ENCODE measurements around the gene CHSY3.

The CHSY3 gene

DNA sequence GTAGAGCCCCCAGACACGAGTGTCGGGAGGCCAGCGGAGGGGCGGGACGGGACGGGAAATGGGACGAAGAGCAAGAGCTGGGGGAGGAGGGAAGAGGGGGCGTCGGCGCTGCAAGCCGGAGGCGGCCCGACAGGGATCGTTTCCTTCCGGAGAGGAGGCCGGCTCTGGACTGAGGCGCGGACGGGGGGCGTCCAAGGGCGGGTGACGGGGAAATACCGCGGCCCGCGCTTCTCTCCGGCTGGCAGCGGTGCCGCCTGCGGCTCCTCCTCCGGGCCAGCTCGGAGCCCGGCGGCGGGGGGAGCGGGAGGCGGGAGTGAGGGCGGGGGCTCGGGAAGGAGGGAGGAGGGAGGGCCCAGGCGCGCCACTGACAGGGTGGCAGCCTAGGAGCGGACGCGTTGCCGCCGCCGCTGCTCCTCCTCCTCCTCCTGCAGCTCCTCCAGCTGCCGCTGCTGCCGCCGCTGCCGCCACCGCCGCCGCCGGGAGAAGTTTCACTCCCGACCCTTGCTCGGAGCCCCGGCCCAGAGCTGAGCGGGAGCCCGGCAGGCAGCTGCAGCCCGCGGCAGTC, at the start of gene CHSY3:
Gene CHSY3, plus strand, starts transcription at position 364 of the 565 bp plus-strand sequence.
- peaks cover 58% of the 10 kb centered on the region for H3K27me3 ChIP-seq (ENCODE audit: low read depth)
- peak within 1 kb of the TSS; percentile 30 for H3K4me3 ChIP-seq
- no peaks in the 10 kb centered on the region for H3K4me1 ChIP-seq
- peak; percentile 55 to 77 for DNase-seq (ENCODE audit: low spot score in 2 of 2)
- H3K9me3 ChIP-seq, result no peaks in the 10 kb centered on the region
- H3K36me3 ChIP-seq (replicated peaks), result no peaks in the 10 kb centered on the region
- in situ Hi-C loops (cut with MboI; ENCODE audit: low sequenced_read_pairs), result no loop called here

DNA sequence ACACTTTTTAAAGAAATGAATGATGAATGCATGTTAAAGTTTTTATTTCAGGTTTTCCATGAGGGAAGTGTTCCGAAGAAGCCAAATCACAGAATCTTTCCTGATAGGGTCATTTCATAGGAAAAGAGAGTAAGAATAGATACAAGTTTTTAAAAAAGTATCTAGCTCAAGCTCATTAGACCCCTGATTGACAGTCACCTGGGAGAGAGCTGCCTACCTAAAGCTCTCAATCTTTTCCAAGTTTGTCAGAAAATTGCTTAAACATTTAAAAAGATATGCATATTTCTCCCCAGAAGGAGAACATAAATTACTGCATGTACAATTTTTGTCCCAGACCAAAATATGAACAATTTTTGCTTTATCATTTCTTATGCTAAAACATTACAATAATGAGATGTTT, 47.9 kb upstream of the CHSY3 start:
- no peak for DNase-seq (ENCODE audit: low spot score in 2 of 2)
- Histone ChIP-seq H3K27me3 (ENCODE audit: low read depth) (no peaks in the 10 kb centered on the region), H3K36me3 (replicated peaks) (no peaks in the 10 kb centered on the region), H3K9me3 (no peaks in the 10 kb centered on the region), H3K4me1 (no peaks in the 10 kb centered on the region), H3K4me3 (no peak overlapping the region)
- in situ Hi-C loops (cut with MboI; ENCODE audit: low sequenced_read_pairs), result no loop called here

DNA sequence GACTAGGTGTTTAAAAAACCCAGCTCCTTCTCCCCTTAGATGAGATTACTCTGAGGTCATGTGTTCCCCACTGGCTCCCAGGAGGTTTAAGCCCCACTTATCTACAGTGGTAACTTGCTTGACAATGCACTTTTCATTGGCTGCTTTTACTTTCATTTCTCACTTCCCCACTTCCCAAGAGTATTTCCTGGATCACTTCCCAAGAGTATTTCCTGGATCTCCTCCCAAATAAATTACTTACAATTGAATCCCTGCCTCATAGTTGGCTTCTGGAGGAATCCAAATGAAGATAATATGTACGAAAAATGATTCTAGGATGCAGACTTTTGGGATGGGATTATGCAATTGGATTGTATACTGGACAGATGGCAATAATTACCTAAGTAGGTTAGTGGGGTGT, 47.1 kb upstream of the CHSY3 start:
- no peak overlapping the region for H3K4me3 ChIP-seq
- no peaks in the 10 kb centered on the region for H3K27me3 ChIP-seq (ENCODE audit: low read depth)
- in situ Hi-C loops (cut with MboI; ENCODE audit: low sequenced_read_pairs), result no loop called here
- no peaks in the 10 kb centered on the region for H3K4me1 ChIP-seq
- H3K36me3 ChIP-seq (replicated peaks), result no peaks in the 10 kb centered on the region
- no peaks in the 10 kb centered on the region for H3K9me3 ChIP-seq
- no peak for DNase-seq (ENCODE audit: low spot score in 2 of 2)

DNA sequence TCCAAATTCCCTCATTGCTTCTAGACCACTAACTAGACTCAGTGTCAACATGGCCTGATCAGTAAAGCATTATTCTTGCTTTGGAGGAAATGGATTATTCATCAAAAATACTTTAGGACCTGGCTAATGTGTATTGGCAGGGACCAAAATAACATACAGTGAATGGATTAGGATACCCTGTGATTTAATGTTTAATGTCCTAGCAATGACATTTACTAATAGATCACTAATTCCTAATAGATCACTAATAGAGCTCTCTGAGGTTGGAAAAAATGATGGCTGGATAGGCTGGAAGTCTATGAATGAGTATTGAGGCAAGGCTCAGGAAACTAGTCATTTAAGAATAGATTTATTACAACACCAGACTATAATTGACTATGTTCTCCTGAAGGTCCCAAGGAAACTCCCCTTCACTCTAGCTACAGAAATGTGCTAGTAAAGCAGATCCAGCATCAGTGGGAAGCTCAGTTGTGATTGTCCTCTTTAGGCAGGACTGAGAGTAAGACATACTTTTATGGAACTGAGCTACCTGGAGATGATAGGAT, 46.1 kb upstream of the CHSY3 start:
- DNase-seq (ENCODE audit: low spot score in 2 of 2), result no peak
- in situ Hi-C loops (cut with MboI; ENCODE audit: low sequenced_read_pairs), result no loop called here
- Histone ChIP-seq H3K27me3 (ENCODE audit: low read depth) (no peaks in the 10 kb centered on the region), H3K4me3 (no peak overlapping the region), H3K4me1 (no peaks in the 10 kb centered on the region), H3K9me3 (no peaks in the 10 kb centered on the region), H3K36me3 (replicated peaks) (no peaks in the 10 kb centered on the region)

DNA sequence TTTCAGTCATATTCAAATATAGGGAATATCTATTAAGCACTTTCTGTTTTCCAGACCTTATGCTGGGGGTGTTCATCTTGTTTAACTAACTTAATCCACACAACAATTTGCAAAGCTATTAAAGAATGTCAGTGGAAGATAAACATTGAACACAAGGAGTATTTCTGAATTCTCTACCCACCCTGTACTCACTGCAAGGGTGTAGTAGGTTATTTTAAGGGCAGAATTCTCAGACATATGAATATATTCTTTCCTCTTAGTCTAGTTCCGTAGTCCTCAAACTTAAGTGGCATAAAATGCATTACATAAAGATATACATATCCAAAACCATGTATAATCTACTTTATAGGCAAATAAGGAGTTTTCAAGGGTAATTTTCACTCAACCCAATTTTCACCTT, 19.9 kb upstream of the CHSY3 start:
- Histone ChIP-seq H3K36me3 (replicated peaks) (no peaks in the 10 kb centered on the region), H3K27me3 (ENCODE audit: low read depth) (0 out of 2 replicates have a peak, but pooled peaks cover 2% of the 10 kb centered on the region), H3K9me3 (no peaks in the 10 kb centered on the region), H3K4me3 (no peak overlapping the region), H3K4me1 (no peaks in the 10 kb centered on the region)
- no peak for DNase-seq (ENCODE audit: low spot score in 2 of 2)
- in situ Hi-C loops (cut with MboI; ENCODE audit: low sequenced_read_pairs), result no loop called here

DNA sequence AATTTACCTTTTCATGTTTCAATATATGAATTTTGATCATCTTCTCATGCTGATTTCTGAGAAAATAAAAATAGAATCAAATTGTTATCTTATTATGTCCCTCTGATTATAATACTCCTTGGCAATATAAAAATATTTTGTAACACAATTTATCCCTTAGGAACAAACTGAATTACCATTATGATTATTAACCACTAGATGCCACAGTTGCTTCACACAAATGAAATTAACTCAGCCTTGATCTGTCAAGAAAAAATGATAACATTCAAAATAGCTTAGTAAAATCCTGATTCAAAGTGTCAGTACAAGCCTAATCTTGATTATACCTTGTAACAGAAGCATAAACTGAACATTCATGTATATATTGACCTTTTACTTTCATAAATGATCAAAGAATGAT, 4.8 kb upstream of the CHSY3 start:
- in situ Hi-C loops (cut with MboI; ENCODE audit: low sequenced_read_pairs), result no loop called here
- H3K27me3 ChIP-seq (ENCODE audit: low read depth), result peaks cover 21% of the 10 kb centered on the region
- H3K9me3 ChIP-seq, result no peaks in the 10 kb centered on the region
- no peaks in the 10 kb centered on the region for H3K4me1 ChIP-seq
- no peaks in the 10 kb centered on the region for H3K36me3 ChIP-seq (replicated peaks)
- no peak for DNase-seq (ENCODE audit: low spot score in 2 of 2)
- no peak overlapping the region for H3K4me3 ChIP-seq

DNA sequence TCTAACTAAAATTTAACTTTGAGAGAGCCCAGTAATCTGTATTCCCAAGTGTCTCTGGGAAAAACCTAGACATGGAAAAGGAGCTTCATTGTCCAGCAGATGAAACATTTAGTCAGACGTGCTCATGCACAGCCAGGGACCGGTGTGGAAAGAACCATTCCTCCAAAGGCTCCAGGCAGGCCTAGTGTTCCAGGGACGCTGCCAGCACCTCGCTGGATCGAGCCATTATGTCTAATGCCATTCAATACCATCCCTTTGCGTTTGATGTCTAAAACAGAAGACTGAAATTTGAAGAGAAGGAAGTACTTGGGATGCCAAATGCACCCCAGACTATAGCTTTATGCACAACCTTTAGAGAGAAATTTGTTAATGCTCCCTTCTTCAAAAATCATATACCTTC, 1.4 kb upstream of the CHSY3 start:
- in situ Hi-C loops (cut with MboI; ENCODE audit: low sequenced_read_pairs), result no loop called here
- Histone ChIP-seq H3K36me3 (replicated peaks) (no peaks in the 10 kb centered on the region), H3K27me3 (ENCODE audit: low read depth) (peaks cover 51% of the 10 kb centered on the region), H3K4me3 (no peak overlapping the region), H3K4me1 (no peaks in the 10 kb centered on the region), H3K9me3 (no peaks in the 10 kb centered on the region)
- DNase-seq (ENCODE audit: low spot score in 2 of 2), result no peak

DNA sequence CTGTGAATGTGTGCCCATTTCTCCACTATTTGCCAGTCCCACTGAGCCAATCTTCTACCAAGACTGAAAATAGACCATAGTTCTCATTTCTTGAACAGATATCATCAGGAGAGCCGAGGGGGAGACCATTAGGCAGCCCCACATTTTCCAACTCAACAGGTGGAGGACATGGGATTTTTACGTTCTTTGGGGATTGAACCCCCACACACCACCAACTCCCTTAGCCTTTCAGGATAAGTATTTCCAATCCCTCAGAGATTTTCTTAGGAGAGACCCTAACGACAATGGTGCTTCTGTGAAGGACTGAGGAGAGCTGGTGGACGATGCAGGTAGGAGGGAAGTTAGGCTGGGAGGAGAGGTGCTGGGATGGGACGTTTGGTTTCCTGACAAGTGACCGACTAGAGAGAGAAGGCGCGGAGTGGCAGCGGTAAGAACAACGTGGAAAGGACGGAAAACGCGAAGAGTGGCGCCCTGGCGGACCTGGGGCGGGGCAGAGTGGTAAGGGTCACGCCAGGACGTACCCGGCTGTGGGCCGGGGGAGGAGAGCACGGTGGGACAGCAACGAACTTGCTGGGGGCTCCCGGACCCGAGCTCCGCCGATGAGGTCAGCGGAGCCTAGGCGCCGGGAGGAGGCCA, 681 bp upstream of the CHSY3 start:
- no peak for DNase-seq (ENCODE audit: low spot score in 2 of 2)
- peaks cover 58% of the 10 kb centered on the region for H3K27me3 ChIP-seq (ENCODE audit: low read depth)
- in situ Hi-C loops (cut with MboI; ENCODE audit: low sequenced_read_pairs), result no loop called here

DNA sequence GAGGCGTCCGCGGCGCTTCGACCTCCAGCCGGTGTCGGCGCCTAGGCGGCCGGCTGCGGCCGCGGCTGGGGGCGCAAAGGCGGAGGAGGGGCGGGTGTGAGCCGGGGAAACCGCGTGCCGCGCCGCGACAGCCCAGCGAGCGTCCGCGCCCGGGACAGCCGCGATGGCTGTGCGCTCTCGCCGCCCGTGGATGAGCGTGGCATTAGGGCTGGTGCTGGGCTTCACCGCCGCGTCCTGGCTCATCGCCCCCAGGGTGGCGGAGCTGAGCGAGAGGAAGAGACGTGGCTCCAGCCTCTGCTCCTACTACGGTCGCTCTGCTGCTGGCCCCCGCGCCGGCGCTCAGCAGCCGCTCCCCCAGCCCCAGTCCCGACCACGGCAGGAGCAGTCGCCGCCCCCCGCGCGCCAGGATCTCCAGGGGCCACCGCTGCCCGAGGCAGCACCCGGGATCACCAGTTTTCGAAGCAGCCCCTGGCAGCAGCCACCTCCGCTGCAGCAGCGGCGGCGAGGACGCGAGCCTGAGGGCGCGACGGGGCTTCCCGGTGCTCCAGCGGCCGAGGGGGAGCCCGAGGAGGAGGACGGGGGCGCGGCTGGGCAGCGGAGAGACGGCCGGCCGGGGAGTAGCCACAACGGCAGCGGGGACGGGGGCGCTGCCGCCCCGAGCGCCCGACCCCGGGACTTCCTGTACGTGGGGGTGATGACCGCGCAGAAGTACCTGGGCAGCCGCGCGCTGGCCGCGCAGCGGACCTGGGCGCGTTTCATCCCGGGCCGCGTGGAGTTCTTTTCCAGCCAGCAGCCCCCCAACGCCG, 605 bp downstream of the CHSY3 start:
- peak overlapping the region; percentile 30; the same call in 1 of the 2 replicates for H3K4me3 ChIP-seq
- in situ Hi-C loops (cut with MboI; ENCODE audit: low sequenced_read_pairs), result no loop called here
- H3K9me3 ChIP-seq, result no peaks in the 10 kb centered on the region
- H3K4me1 ChIP-seq, result no peaks in the 10 kb centered on the region
- no peaks in the 10 kb centered on the region for H3K36me3 ChIP-seq (replicated peaks)
- peaks cover 58% of the 10 kb centered on the region for H3K27me3 ChIP-seq (ENCODE audit: low read depth)
- DNase-seq (ENCODE audit: low spot score in 2 of 2), result peak in 1 of 2 experiments; percentile 8

More for the DNA sequence above, 681 bp upstream of the CHSY3 start:
- Histone ChIP-seq H3K9me3 (no peaks in the 10 kb centered on the region), H3K36me3 (replicated peaks) (no peaks in the 10 kb centered on the region), H3K4me1 (no peaks in the 10 kb centered on the region), H3K4me3 (peak overlapping the region; percentile 30)

DNA sequence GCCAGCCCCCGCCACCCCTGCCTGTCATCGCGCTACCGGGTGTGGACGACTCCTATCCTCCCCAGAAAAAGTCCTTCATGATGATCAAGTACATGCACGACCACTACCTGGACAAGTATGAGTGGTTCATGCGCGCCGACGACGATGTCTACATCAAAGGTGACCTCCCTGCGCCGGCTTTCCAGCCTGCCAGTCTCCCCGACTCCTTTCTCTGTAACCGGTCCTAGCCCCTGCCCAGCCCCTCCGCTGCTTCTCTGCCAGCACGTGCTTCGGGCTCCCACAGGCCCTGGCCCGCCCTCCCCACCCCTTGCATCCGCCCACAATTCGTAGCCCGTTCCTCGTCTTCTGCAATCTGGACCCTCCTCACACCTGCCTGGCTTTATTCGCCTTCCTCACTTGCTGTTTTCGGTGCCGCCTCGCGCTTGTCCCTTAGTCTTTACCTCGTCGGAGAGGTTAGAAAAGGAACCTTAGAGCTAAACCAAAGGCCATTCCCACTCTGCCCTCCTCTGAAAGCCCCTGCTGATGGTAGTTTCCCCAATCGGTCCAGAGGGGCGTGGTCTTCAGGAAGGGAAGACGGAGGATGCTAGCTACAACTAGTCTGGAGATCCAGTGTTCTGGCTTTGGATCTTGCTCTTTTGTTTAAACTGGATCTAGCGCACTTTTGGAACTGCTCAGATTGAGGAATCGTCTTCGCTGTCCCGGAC, 1.4 kb downstream of the CHSY3 start:
- in situ Hi-C loops (cut with MboI; ENCODE audit: low sequenced_read_pairs), result no loop called here
- Histone ChIP-seq H3K27me3 (ENCODE audit: low read depth) (peaks cover 56% of the 10 kb centered on the region), H3K4me1 (no peaks in the 10 kb centered on the region), H3K4me3 (no peak overlapping the region), H3K9me3 (no peaks in the 10 kb centered on the region), H3K36me3 (replicated peaks) (no peaks in the 10 kb centered on the region)
- peak in 1 of 2 experiments; percentile 7 for DNase-seq (ENCODE audit: low spot score in 2 of 2)

DNA sequence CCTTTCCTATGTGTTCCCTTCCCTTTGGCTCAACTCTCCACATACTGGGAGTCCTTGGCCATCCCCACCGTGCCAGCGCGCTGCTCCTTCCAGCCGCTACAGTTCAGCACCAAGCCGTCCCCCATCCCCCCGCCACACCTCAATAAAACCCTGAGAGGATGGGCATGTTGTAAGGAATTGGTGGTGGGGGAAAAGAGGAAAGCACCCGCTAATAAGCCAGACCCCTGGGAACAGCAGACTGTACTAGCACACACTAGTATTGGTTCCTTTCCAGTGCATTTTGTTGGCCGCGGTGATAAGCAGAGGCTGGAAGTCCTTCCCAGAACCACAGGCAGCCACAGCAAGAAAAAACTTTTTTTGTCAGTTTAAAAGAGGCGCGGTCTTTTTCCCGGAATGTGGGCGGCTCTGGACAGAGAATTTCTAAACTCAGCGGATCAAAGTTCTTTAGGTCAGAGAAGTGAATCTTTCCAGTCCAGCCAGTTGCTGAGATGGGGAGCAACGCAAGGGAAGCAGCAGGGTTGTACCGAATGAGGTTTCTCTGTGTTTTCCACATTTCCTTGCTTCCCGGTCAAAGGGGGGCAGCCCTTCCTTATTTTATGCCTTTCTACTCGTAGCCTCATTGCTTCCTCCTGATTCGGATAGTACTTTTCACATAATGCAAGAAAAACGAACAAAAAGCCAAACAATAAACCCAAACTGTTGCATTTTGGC, 2.1 kb downstream of the CHSY3 start:
- no peak for DNase-seq (ENCODE audit: low spot score in 2 of 2)
- in situ Hi-C loops (cut with MboI; ENCODE audit: low sequenced_read_pairs), result no loop called here
- H3K4me1 ChIP-seq, result no peaks in the 10 kb centered on the region
- H3K9me3 ChIP-seq, result no peaks in the 10 kb centered on the region
- peaks cover 54% of the 10 kb centered on the region for H3K27me3 ChIP-seq (ENCODE audit: low read depth)
- H3K36me3 ChIP-seq (replicated peaks), result no peaks in the 10 kb centered on the region
- no peak overlapping the region for H3K4me3 ChIP-seq

DNA sequence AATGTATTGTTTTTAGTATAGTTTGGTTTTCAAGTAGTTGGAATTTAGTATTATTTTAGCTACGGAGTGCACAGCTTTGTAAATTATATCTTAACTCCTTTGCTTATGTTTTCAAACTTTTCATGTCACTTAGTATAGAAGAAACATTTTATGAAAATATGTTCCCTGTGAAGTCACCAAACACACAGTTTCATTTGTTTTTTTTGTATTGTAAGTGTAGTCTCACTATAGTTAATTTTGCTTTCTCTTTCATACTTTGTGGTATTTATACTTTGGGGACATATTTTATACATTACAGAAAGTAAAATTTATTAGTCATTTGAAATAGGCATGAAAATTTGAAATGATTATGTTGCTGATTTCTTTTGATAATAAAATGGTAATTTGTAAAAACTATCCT, 5.0 kb downstream of the CHSY3 start:
- no peak for DNase-seq (ENCODE audit: low spot score in 2 of 2)
- Histone ChIP-seq H3K4me3 (no peak overlapping the region), H3K36me3 (replicated peaks) (no peaks in the 10 kb centered on the region), H3K27me3 (ENCODE audit: low read depth) (peaks cover 39% of the 10 kb centered on the region), H3K4me1 (no peaks in the 10 kb centered on the region), H3K9me3 (no peaks in the 10 kb centered on the region)
- in situ Hi-C loops (cut with MboI; ENCODE audit: low sequenced_read_pairs), result no loop called here

DNA sequence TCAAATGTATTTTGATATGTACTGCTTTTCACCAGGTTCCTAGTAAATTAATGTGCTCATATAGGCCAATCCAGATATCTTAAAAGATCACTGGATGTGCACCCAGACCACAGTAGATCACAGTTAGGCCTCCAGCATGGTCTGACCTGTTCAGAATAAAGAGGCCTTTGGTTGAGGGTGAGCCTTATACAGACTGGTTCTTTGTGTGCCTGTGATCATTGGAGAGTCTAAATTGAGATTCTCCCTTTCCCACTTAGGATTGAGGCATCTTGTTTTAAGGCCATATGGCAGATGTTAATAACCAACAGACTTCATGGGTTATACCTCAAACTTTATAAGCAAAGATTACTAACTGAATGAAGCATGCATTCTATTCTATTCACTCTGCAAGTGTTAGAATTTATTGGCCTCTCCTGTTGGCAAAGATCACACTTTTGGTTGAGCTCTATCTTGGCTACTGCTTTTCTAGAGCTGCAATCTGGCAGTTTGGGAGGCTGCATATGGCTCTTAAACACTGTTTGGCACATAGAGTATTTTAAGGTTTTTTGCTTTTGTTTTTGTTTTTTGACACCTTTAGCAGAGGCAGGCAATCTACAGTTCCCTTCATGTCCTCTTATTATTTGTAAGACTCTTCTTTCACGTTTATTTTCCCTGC, 8.5 kb downstream of the CHSY3 start:
- no peaks in the 10 kb centered on the region for H3K36me3 ChIP-seq (replicated peaks)
- no peaks in the 10 kb centered on the region for H3K9me3 ChIP-seq
- in situ Hi-C loops (cut with MboI; ENCODE audit: low sequenced_read_pairs), result no loop called here
- DNase-seq (ENCODE audit: low spot score in 2 of 2), result no peak
- H3K27me3 ChIP-seq (ENCODE audit: low read depth), result peaks cover 7% of the 10 kb centered on the region; the same call in 1 of the 2 replicates
- H3K4me1 ChIP-seq, result no peaks in the 10 kb centered on the region
- no peak overlapping the region for H3K4me3 ChIP-seq
